ENCODE data around the gene CAMKK1.

- no peak for TF ChIP-seq CTCF (optimal IDR thresholded peaks at IDR 0.05 in 1 of 3, IDR thresholded peaks at IDR 0.05 in 1 of 3, conservative IDR thresholded peaks at IDR 0.05 in 1 of 3; ENCODE audit: extremely low read depth in 1 of 3, insufficient read depth in 2 of 3, low read length in 3 of 3)
- no peak for TF ChIP-seq EZH2 (IDR thresholded peaks at IDR 0.05; ENCODE audit: low read length)
Measured at GRCh38 chr17:3903051-3903825, 10.4 kb upstream of the CAMKK1 start.

Data from keratinocyte (primary cell).